GM12864 (cell line): ENCODE data around the gene SMARCD2.

ENCODE experiments used
- DNase-seq: peaks from one replicate; pipeline ENCODE4 v3.0.0-alpha.2; 2011; ENCODE audit warnings: low read depth
- H3K4me3 ChIP-seq: 2 replicates; pipeline ENCODE4 v1.5.1; 2011; ENCODE audit warnings: mild to moderate bottlenecking, low read depth, low read length, control low read depth
- TF ChIP-seq, protein P1 (sequence below): IDR thresholded peaks from 2 replicates; pipeline ENCODE4 v1.5.1; 2011; ENCODE audit warnings: low read depth, mild to moderate bottlenecking, moderate library complexity, low read length, control low read depth, inconsistent platforms; ENCODE audit errors: missing control alignments

Gene SMARCD2

DNA sequence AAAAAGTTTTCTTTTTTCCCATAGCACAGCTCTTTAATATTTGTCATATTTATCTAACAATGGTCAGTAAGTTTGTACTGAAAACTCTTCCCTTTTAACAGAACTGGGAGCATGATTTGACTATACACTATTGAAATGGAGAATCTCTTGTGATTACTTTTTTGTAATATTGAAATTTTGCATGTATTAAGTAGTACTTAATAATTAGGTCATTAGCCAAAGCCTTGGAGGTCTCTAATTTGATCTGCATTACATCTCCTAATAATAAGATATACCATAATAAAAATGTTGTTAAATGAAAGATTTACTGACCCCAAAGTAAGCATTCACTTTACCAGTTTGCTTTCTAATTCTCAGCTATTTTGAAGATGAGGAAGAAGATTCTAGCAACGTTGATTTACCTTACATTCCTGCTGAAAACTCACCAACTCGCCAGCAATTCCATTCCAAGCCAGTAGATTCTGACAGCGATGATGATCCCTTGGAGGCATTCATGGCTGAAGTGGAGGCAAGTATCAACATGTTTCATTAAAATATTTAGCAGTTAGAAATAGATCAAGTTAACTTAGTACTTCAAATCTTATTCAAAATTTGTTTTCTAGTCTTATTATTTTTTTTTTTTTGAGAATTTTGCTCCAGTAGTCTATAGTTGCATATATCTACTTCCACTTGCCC, 50.3 kb downstream of the SMARCD2 start:
- no peak for DNase-seq

DNA sequence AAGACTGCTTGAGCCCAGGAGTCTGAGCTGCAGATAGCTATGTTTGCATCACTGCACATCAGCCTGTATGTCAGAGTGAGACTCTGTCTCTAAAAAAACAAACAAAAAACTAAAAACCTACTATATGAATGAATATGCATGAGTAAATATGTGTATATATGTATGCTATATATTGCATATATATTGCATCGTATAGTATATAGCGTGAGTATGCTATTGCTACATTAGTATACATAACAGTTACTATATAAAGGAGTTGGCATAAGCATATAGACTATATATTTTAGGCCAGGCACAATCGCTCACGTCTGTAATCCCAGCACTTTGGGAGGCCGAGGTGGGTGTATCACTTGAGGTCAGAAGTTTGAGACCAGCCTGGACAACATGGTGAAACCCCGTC, 52.4 kb downstream of the SMARCD2 start:
- no peak overlapping the region for H3K4me3 ChIP-seq
- TF ChIP-seq, protein P1, sequence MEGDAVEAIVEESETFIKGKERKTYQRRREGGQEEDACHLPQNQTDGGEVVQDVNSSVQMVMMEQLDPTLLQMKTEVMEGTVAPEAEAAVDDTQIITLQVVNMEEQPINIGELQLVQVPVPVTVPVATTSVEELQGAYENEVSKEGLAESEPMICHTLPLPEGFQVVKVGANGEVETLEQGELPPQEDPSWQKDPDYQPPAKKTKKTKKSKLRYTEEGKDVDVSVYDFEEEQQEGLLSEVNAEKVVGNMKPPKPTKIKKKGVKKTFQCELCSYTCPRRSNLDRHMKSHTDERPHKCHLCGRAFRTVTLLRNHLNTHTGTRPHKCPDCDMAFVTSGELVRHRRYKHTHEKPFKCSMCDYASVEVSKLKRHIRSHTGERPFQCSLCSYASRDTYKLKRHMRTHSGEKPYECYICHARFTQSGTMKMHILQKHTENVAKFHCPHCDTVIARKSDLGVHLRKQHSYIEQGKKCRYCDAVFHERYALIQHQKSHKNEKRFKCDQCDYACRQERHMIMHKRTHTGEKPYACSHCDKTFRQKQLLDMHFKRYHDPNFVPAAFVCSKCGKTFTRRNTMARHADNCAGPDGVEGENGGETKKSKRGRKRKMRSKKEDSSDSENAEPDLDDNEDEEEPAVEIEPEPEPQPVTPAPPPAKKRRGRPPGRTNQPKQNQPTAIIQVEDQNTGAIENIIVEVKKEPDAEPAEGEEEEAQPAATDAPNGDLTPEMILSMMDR: no peak
- no peak for DNase-seq

More for the DNA sequence above, 50.3 kb downstream of the SMARCD2 start:
- no peak overlapping the region for H3K4me3 ChIP-seq
- TF ChIP-seq, protein P1: no peak

DNA sequence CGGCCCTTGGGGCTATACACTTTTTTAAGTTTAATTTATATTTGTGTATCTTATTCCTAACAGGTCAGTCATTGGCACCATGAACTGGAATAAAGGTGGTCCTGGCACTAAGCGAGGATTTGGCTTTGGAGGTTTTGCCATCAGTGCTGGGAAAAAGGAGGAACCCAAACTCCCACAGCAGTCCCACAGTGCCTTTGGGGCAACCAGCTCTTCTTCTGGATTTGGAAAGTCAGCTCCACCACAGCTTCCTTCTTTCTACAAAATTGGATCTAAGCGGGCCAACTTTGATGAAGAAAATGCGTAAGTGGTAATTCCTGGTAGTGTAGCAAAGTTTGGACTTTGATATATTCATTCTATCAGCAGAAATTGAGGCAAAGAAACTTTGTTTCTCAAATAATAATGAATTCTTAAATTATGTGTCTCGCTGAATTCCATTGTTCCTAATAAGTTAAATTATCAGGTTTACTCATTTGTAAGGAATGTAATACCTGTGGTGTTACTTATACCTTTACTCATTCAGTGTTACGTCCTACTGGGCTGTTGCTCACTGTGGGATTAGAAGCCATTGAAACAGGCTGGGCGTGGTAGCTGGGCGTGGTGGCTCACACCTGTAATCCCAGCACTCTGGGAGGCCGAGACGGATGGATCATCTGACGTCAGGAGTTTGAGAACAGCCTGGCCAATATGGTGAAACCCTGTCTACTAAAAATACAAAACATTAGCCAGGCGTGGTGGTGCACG, 55.3 kb downstream of the SMARCD2 start:
- DNase-seq: no peak
- TF ChIP-seq, protein P1: no peak
- no peak overlapping the region for H3K4me3 ChIP-seq

DNA sequence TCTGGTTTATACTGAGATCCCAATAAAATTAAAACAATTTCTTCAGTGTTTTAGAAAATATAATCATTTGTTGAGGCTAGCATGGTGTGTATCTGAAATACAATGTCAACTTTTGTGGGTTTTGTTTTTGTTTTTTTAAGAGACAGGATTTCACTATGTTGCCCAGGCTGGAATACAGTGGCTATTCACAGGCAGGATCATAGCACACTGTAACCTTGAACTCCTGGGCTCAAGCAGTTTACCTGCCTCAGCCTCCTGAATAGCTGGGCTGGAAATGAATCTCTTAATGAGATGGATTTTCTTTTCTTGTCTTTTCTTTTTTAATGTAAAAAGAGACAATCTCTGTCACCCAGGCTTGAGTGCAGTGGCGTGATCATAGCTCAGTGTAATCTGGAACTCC, 56.4 kb downstream of the SMARCD2 start:
- H3K4me3 ChIP-seq: no peak overlapping the region
- TF ChIP-seq, protein P1: no peak
- DNase-seq: no peak

DNA sequence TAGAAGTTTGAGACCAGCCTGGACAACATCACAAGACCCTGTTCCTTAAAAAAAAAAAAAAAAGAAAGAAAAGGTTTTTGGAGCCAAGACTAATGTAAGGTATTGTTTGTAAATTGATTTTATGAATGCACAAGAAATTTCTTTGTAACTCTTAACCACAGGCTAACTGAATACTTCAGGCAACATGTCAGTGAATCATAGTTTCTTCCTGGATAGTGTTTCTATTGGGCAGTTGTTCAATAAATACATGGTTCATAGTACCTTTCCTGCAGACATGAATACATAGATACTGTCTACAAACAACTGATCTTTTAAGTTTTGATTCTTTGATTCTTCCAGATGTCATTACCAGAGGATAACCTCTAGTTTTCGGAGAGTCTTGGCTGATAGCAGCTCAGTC, 56.9 kb downstream of the SMARCD2 start:
- TF ChIP-seq, protein P1: no peak
- H3K4me3 ChIP-seq: no peak overlapping the region
- DNase-seq: no peak

DNA sequence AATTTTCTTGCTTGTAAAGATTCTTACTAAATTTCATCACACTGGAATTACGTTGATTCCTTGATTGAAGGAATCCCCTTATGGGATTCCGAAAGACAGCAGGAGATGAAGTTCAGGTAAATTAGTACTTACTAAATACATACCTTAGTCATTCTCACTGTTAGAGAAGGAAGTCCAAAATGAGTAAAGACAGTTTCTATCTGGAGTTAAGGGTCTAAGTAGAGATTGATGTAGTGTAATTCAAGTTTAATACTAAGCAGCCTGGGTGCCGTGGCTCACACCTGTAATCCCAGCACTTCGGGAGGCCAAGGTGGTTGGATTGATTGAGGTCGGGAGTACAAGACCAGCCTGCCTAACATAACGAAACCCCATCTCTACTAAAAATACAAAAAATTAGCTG, 59.0 kb downstream of the SMARCD2 start:
- no peak overlapping the region for H3K4me3 ChIP-seq
- DNase-seq: no peak

More for the DNA sequence above, 59.0 kb downstream of the SMARCD2 start:
- TF ChIP-seq, protein P1: no peak
